Colon (tissue), 2 donors: ENCODE results near the gene EZR.

Experiments
- FAIRE-seq: peaks from 2 replicates; lab custom pipeline; 2012; peaks lifted over from hg19 to GRCh38; lab: Jason Lieb, UNC
- donor health status: control.
- donor health status: control.

Gene EZR

GRCh38 chr6:158817728-158818580, 1.2 kb downstream of the EZR start:
- FAIRE-seq, result no peak

DNA sequence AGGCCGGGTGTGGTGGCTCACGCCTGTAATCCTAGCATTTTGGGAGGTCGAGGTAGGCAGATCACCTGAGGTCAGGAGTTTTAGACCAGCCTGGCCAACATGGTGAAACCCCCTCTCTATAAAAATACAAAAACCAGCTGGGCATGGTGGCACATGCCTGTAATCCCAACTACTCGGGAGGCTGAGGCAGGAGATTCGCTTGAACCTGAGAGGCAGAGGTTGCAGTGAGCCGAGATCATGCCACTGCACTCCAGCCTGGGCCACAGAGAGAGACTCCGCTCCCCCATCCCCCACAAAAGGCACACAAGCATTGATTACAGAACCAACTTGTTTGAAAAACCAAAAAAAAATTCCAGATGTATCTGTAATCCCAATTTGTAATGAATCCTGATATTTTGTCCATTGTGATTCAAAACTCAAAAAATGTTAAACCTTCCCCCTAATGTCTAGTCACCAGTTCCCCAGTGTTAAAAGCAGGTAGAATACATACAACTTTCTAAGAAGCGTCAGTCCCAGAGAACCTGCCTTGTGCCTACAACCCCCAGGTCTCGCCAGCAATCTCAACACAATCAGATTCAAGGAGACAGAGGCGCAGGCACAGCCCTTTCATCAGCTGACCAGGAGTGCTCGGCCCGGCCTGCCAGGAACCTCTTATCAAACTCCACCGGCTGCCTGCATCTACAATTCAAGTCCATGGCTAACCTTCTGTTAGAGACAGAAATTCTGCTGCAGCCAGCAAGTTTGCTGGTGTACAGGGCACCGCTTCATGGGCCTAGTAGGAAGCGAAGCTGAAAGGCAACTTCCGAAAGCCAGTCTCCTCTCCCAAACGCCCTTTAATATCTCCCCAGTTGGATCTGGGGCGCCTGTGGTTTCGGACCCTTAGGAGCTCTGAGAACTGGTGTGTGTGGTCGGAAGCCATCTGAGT, 2.1 kb downstream of the EZR start:
- no peak for FAIRE-seq

GRCh38 chr6:158816329-158816728, 2.8 kb downstream of the EZR start:
- no peak for FAIRE-seq

DNA sequence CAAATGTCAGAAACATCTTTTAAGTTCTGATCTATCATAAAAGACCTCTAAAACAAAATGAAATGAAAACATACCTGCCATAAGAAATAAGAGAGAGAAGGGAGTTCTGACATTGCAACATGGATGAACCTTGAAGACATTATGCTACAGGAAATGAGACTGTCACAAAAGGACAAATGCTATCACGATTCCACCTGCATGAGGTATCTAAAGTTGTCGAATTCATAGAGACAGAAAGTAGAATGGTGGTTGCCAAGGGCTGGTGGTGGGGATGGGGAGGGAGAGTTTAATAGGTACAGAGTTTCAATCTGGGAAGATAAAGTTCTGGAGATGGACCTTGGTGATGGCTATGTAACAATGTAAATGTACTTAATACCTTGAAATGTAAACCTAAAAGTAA, 3.3 kb downstream of the EZR start:
- FAIRE-seq, result no peak

DNA sequence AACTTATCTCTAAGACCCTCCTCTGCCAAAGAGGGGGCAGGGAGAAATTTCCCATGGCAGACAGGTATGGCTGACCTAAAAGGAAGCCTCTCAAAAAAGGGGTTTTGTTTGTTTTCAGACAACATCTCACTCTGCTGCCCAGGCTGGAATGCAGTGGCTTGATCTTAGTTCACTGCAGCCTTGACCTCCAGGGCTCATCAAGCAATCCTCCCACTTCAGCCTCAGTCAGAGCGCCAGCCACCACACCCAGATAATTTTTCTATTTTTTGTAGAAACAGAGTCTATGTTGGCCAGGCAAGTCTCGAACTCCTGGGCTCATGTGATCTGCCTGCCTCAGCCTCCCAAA, 3.8 kb downstream of the EZR start:
- no peak for FAIRE-seq

DNA sequence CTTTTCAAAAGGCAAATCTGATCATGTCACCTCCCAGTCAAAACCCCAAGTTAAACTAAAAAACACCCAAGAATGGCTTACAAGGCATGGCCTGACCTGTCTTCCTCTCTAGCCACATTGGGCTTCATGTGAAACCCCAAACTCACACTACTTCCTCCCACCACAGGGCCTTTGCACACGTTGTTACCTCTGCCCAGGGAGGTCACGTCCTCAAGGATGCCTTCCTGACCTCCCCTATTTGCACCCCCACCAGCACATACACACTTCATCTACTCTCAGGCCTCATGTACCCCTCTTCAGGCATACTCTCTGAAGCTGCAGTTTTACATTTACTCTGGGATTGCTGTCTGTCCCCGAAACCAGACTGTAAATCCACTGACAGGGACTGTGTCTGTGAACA, 6.1 kb downstream of the EZR start:
- no peak for FAIRE-seq

- no peak for FAIRE-seq
These were observed 6.6 kb downstream of the EZR start for GRCh38 chr6:158812611-158813010.

GRCh38 chr6:158810155-158811095, 8.7 kb downstream of the EZR start:
- no peak for FAIRE-seq

DNA sequence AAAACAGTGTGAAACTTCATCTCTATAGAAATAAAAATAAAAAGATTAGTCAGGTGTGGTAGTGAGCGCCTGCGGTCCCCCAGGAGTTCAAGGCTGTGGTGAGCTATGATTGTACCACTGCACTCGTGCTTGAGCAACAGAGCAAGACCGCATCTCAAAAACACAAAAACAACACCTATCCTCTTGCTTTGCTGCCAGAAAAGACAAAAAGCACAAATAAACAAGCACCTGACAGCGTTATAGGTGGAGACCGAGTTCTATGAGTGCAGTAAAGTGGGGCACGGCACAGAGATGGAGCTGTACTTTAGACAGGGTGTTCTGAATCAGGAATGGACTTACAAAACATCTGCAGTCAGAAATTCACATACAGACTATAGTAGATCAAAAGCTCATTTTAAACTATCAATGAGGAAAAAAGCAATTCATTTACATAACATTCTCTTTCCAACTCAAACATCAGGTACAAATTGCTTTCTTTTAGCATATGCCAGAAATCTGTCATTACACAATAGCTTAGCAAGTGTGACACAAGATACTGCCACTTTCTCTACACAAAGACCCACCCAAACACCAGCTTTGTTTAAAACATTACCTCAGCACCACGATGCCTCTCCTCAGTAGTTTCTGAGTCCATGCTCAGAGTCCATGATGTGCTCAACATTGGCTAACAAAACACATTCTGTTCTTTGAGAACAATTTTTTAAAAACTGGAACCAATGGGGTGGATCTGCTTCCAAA, 10.1 kb downstream of the EZR start:
- FAIRE-seq, result no peak

DNA sequence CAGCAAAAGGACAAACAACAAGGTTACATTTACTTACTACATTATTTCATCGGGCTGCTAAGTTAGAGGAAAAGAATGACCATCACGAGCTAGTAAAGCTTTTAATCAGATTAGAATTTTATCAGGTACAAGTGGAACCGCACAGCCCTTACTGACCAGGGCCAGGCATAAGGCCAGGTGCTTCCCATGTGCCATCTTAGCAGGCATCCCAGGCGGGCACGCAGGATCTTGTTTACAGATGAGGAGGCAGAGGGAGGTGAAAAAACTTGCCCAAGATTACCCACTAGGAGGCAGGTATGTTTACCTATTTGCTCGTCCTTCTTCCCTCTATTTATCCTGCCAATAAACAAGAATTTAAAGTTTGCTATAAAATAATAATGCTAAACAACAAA, 10.7 kb downstream of the EZR start:
- FAIRE-seq, result no peak

DNA sequence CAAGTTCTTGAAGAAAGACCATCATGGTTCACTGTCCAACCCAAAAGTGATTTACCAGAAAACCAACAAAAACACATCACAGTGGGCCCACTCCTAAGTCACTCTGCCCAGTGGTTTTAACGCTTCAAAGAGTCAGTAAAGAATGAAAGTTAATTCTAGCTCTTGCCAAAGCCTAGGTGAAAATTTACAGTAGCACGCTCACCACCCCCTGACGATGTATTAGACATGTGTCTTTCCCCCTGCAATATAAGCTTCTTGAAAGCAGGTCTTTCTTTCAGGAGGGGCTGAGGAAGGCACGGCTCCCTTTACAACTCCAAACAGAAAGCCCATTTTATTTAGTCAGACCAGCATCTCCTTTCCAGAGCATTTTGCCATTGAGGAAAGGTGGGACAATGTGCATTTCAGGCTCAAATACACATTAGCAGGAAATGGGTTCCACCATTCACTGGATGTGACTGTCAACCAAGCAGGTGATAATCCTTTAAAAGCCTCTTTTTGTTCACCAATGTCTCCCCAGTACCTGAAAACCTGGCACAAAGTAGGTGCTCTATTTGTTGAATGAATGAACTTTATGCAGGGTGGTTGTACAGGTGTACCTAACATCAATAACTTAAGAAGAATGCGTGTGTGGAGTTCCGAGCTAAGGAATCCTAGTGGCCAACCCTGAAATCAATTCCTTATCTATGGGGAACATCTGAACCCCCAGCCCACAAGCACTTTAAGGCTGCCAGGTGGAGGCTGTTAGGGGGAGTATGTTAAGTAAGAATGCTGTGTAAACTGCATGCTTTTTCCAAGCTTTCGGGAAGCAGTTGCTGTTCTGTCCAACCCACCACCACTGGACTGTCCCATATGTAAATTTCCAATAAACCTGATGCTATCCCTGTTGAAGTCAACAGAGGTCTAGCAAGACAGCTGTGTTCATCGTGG, 11.4 kb downstream of the EZR start:
- no peak for FAIRE-seq

- no peak for FAIRE-seq
These were observed 13.3 kb downstream of the EZR start for GRCh38 chr6:158805698-158806377.

- no peak for FAIRE-seq
These were observed 15.0 kb downstream of the EZR start for GRCh38 chr6:158804207-158804606.

DNA sequence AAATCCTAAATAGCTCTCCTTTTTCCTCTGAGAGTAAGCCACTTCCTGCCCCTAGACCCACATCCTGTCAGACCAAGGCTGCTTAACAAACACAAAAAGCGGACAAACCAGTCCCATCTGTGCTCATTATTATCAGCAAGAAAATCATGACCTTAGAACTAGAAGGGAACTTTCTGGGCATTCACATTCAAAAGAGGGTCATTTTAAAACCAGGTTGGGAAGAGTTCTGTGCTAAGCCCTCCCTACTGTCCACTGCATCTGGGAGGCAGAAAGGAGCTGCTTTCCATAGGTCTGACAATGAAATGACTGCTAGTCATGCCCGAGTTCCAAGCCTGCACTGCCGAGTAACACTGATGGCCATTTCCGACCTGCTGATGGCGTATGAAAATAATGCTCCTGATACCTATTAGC, 15.4 kb downstream of the EZR start:
- no peak for FAIRE-seq

DNA sequence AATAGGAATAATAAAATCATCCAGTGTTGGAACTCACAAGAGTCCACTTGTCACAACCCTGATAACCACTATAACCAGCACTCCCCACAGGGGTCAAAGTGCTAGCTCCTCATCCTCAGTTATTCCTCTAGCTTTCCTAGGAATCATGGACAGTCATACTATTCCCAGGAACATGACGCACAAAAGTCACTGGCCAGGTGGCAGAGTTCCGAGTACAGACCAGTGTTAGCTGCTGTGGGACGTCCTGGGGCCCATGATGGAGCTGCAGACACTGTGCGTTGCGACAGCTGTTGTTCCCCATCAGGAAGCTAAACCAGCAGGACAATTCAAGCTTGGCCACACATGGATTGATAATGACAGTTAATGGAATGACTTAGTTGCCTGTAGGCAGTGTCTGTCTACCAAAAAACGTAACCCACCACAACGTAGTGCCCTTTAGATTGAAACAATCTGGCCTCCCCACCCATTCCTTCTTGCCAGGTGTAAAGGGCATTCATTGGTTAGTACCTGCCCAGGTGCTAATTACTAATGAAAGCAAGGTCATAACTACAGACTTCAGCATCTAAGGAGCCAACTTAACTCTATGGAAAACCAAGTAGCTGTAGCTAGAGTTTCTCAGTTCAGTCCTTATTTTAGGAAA, 17.4 kb downstream of the EZR start:
- peak; percentile 68 for FAIRE-seq

GRCh38 chr6:158799051-158799792, 19.9 kb downstream of the EZR start:
- FAIRE-seq, result no peak

GRCh38 chr6:158798311-158798710, 20.9 kb downstream of the EZR start:
- no peak for FAIRE-seq
